Thyroid gland (tissue), 4 donors: ENCODE measurements around the gene NAALADL2. TPM values are rescaled to one million over a fixed set of nuclear protein-coding genes. Genes with fewer than 3 reads are reported as not detected.
"Not testable (repeated sequence)": the region's sequence is repeated elsewhere in the genome, so short reads cannot be mapped to it uniquely, and the experiment has no call there.

Experiments used
- DNase-seq, 2 donors: peaks; one replicate each; pipeline ENCODE4 v3.0.0-alpha.2; 2019
- H3K27ac ChIP-seq, 3 donors: fragments of 200-600 bp; sonication (generic); 1 replicate in 2 of 3; 2 replicates in 1 of 3; pipeline ENCODE4 v1.5.1; 2016 to 2019; ENCODE audit warnings: mild to moderate bottlenecking in 1 of 3, moderate library complexity in 1 of 3
- H3K27me3 ChIP-seq: fragments of 200-600 bp; sonication (generic); one replicate; pipeline ENCODE4 v1.5.1; 2019
- H3K36me3 ChIP-seq, 2 donors: fragments of 200-600 bp; sonication (generic); one replicate each; pipeline ENCODE4 v1.5.1; 2016 to 2019
- H3K4me1 ChIP-seq, 2 donors: fragments of 200-600 bp; sonication (generic); one replicate each; pipeline ENCODE4 v1.5.1; 2017 to 2019
- H3K4me3 ChIP-seq, 3 donors: fragments of 200-600 bp; sonication (generic); replicated peaks in 1 of 3; 1 replicate in 2 of 3; 2 replicates in 1 of 3; pipeline ENCODE4 v1.5.1; 2016; ENCODE audit warnings: mild to moderate bottlenecking in 1 of 3
- H3K9me3 ChIP-seq: fragments of 200-600 bp; sonication (generic); one replicate; pipeline ENCODE4 v1.5.1; 2017
- CTCF ChIP-seq, 6 experiments: fragments of 200-600 bp in 3 of 6; fragments of 450-650 bp in 3 of 6; sonication (generic) in 3 of 6; IDR thresholded peaks; one replicate each; pipeline ENCODE4 v1.5.1; 2016 to 2019; ENCODE audit warnings: antibody characterized with exemption in 6 of 6, mild to moderate bottlenecking in 2 of 6, inconsistent platforms in 1 of 6, moderate library complexity in 1 of 6
- POLR2A ChIP-seq, 2 donors: fragments of 450-650 bp; IDR thresholded peaks; one replicate each; pipeline ENCODE4 v1.6.1; 2017; ENCODE audit warnings: antibody characterized with exemption in 2 of 2, mild to moderate bottlenecking in 2 of 2, moderate library complexity in 1 of 2
- WGBS, 2 donors: methylation state at CpG; one replicate each; pipeline ENCODE4 v1.1.5; 2017; 5-methylcytosine and 5-hydroxymethylcytosine counted together
- intact Hi-C: fragments of 100-400 bp; cut with DNase I; formaldehyde crosslinking; loops from one replicate; pipeline ENCODE4 v1.15.1; 2023
- total RNA-seq, 4 donors: library from RNA; depleted of rRNA; stranded (reverse); fragments of >200 nt; gene quantifications; one replicate each; pipeline ENCODE4 v1.2.3, GENCODE V29; 2016

Gene NAALADL2
- total RNA-seq, 4 donors from 2014 or later = 7.6 to 14.7 (median 9.0) TPM

DNA sequence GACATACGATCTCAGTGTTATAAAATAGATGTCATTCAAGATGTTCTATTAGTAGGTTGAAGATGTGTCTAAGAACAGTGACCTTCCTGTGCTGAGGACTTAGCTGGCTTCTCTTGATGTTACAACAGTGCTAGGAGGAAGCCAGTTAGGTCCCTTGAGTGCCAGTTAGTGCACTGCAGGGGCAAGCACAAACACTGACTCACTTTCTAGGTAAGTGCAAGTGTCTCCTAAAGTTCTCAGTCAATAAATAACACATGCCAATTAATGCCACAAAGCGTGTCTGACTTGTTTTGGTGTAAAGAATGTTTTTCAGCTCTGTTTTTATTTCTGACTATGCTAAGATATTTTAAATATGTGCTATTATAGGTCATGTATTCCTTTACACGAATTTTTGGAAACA, 211.8 kb downstream of the NAALADL2 start:
- DNase-seq = no peak
- Histone ChIP-seq H3K4me1 (no peaks in the 10 kb centered on the region), H3K27me3 (no peaks in the 10 kb centered on the region), H3K4me3 (no peak overlapping the region), H3K36me3 (no peaks in the 10 kb centered on the region), H3K9me3 (no peaks in the 10 kb centered on the region), H3K27ac (no peak overlapping the region)
- 82 to 84% methylated on average over 3 of the region's 3 CpGs for WGBS, 2 donors
- intact Hi-C loops = no loop called here
- TF ChIP-seq POLR2A (IDR thresholded peaks at IDR 0.05) = no peak
- no peak for TF ChIP-seq CTCF (IDR thresholded peaks at IDR 0.05)

DNA sequence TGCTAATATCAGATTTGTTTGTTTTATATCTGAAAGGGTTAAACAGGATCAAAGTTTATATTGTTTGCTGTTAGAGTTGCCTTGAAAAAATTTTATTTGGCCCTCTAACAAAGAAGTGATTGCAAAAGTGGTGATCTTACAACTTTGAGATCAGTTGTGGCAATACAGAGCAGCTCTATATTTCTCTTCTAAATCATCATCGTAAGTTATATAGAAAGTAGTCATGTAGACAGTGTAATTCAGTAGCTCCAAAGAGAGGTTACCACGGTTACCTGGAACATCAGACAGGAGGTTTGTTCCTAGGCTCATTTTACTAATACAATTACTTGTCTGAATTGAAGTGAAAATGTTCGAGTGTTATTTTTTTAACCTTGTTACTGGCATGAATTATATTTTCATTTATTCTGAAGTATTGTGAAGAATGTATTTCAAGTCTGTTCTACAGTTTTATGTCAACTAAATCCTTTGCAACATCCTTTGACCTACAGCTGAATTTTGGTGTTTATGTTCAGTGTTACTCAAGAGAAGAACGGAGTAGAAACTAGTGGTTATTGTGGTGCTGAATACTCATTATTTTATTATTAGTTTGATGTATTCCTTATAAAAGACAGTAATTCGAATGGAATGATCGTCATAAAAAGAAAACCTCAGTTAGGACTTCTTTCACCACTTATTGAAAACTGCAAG, 214.2 kb downstream of the NAALADL2 start:
- TF ChIP-seq POLR2A (IDR thresholded peaks at IDR 0.05) (no peak), CTCF (IDR thresholded peaks at IDR 0.05) (no peak)
- Histone ChIP-seq H3K27me3 (no peaks in the 10 kb centered on the region), H3K4me3 (no peak overlapping the region), H3K9me3 (no peaks in the 10 kb centered on the region), H3K4me1 (no peaks in the 10 kb centered on the region), H3K27ac (no peak overlapping the region), H3K36me3 (no peaks in the 10 kb centered on the region)
- DNase-seq = no peak
- intact Hi-C loops = no loop called here
- 79 to 85% methylated on average over 6 of the region's 6 CpGs for WGBS, 2 donors

DNA sequence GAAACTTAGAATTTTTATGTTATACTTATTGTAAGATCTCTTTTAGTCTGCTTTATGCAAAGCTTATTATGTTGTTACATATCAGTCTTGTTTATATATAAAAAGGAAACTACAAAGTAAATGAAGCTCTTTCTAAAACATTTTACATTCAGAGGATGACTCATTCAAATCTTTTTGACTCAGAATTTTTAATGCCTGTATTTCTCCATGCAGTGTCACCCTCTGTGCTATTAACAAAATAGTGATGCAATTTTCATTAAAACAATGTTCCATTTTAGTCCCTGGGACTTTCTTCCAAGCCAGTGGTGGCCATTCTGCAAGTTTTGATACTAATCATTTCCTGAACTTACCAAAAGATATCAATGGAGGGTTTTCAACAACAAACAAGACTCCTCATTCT, 216.1 kb downstream of the NAALADL2 start:
- no peaks in the 10 kb centered on the region for H3K36me3 ChIP-seq

DNA sequence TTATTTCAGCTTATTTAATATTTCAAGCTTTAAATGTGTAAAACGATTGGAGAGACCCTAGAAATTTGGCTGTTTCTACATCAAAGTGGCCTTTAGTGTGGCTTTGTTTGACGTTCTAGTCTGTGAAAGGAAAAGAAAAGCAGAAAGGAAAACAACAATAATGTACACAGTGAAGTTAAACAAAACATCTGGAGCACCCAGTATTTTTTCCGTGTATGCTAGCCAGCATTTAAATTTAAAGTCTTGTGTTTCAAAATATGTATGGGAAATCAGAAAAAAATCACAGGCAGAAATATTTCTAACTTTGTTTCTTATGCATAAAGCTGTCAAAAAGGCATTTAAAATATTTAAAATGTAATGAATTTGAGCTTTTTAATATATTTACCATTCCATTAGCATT, 218.1 kb downstream of the NAALADL2 start:
- Histone ChIP-seq H3K27ac (no peak overlapping the region), H3K9me3 (no peaks in the 10 kb centered on the region), H3K27me3 (no peaks in the 10 kb centered on the region), H3K4me1 (no peaks in the 10 kb centered on the region), H3K4me3 (no peak overlapping the region), H3K36me3 (no peaks in the 10 kb centered on the region)
- 36 to 40% methylated on average over 3 of the region's 3 CpGs for WGBS, 2 donors
- no peak for DNase-seq
- intact Hi-C loops = no loop called here
- TF ChIP-seq CTCF (IDR thresholded peaks at IDR 0.05) (no peak), POLR2A (IDR thresholded peaks at IDR 0.05) (no peak)

More for the DNA sequence above, 216.1 kb downstream of the NAALADL2 start:
- Histone ChIP-seq H3K27ac (no peak overlapping the region), H3K4me3 (no peak overlapping the region), H3K27me3 (no peaks in the 10 kb centered on the region), H3K4me1 (no peaks in the 10 kb centered on the region), H3K9me3 (no peaks in the 10 kb centered on the region)
- TF ChIP-seq CTCF (IDR thresholded peaks at IDR 0.05) (no peak), POLR2A (IDR thresholded peaks at IDR 0.05) (no peak)
- no peak for DNase-seq
- intact Hi-C loops = no loop called here

DNA sequence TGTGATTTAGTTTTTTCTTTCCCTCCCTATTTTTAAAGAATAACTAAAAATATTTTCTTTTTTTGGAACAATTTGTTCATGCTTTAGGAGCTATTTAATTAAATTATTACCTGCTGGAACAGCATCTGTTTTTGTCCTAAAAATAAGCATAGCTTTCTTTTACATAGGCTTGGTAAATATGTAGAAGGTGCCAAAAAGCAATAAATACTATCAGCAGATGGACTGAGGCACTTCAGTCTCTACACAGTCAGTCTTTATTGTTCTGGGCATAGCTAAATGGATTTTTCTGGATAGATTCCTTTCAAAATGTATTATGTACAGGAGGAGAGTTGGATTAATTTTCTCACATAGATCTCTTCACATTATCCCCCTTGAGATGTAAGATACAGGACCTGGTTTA, 223.5 kb downstream of the NAALADL2 start:
- TF ChIP-seq CTCF (IDR thresholded peaks at IDR 0.05) (no peak), POLR2A (IDR thresholded peaks at IDR 0.05) (no peak)
- intact Hi-C loops = no loop called here
- DNase-seq = no peak
- H3K27ac ChIP-seq = no peak overlapping the region
- no peak overlapping the region for H3K4me3 ChIP-seq
- H3K36me3 ChIP-seq = no peaks in the 10 kb centered on the region
- no peaks in the 10 kb centered on the region for H3K4me1 ChIP-seq
- no peaks in the 10 kb centered on the region for H3K27me3 ChIP-seq
- H3K9me3 ChIP-seq = no peaks in the 10 kb centered on the region

DNA sequence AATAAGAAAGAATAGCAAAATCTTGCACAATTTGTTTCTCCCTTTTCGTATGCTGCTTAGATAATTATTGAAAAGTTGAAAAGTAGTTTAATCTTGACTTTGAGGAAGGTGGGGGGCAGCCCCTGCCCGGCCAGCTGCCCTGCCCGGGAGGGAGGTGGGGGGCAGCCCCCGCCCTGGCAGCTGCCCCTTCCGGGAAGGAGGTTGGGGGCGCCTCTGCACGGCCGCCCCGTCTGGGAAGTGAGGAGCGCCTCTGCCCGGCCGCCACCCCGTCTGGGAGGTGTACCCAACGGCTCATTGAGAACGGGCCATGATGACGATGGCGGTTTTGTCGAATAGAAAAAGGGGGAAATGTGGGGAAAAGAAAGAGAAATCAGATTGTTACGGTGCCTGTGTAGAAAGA, 228.0 kb downstream of the NAALADL2 start:
- DNase-seq, H3K27me3 ChIP-seq: not testable (repeated sequence)
- 90 to 96% methylated on average over 19 of the region's 19 CpGs for WGBS, 2 donors

More for the DNA sequence above, 228.0 kb downstream of the NAALADL2 start:
- H3K9me3 ChIP-seq, H3K36me3 ChIP-seq, H3K4me1 ChIP-seq, intact Hi-C loops, H3K4me3 ChIP-seq, H3K27ac ChIP-seq: not testable (repeated sequence)
